Activated T-cell treated with anti-CD3 and anti-CD28 coated beads, Interleukin-2, amount 50 U/mL, for 24 hours (primary cell): ENCODE results near the gene PMEPA1.

ENCODE experiments used
- DNase-seq: peaks from one replicate; pipeline ENCODE4 v3.0.0-alpha.2; 2020
- H3K27ac Mint-ChIP-seq: 2 replicates; pipeline ENCODE4 v1.8.0; 2020; ENCODE audit warnings: mild to moderate bottlenecking, mixed read lengths
- H3K27me3 Mint-ChIP-seq: 2 replicates; pipeline ENCODE4 v1.8.0; 2020; ENCODE audit warnings: mixed read lengths
- H3K36me3 Mint-ChIP-seq: 2 replicates; pipeline ENCODE4 v1.8.0; 2020; ENCODE audit warnings: low read depth, mixed read lengths
- H3K4me1 Mint-ChIP-seq: 2 replicates; pipeline ENCODE4 v1.8.0; 2020; ENCODE audit warnings: low read depth, mixed read lengths
- H3K4me3 Mint-ChIP-seq: 2 replicates; pipeline ENCODE4 v1.8.0; 2020; ENCODE audit warnings: mild to moderate bottlenecking, moderate library complexity, mixed read lengths
- H3K9me3 Mint-ChIP-seq: 2 replicates; pipeline ENCODE4 v1.8.0; 2020; ENCODE audit warnings: mixed read lengths

The PMEPA1 gene

DNA sequence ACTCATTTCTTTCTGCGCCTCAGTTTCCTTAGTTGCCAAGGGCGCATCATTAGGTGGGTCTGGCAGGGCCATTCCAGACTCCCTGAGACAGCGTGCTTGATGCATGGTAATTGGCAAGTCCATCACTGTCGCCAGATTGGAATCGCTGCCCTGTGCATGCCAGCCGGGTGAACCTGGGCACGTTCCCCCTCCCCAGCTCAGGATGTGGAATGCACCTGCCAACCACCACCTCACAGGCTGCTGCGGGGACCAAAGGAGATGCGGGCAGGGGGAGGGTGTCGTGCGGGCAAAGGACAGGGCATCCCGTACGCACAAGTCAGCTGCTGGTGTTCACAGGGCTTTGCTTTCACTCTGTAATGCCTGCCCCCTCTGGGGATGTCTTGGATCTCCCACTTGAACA lies 36.4 kb upstream of the PMEPA1 start:
- no peak overlapping the region for H3K27ac Mint-ChIP-seq
- H3K36me3 Mint-ChIP-seq = no peaks in the 10 kb centered on the region
- no peaks in the 10 kb centered on the region for H3K9me3 Mint-ChIP-seq
- H3K27me3 Mint-ChIP-seq = peaks cover 54% of the 10 kb centered on the region
- DNase-seq = no peak
- no peak overlapping the region for H3K4me3 Mint-ChIP-seq
- peaks cover 14% of the 10 kb centered on the region for H3K4me1 Mint-ChIP-seq

DNA sequence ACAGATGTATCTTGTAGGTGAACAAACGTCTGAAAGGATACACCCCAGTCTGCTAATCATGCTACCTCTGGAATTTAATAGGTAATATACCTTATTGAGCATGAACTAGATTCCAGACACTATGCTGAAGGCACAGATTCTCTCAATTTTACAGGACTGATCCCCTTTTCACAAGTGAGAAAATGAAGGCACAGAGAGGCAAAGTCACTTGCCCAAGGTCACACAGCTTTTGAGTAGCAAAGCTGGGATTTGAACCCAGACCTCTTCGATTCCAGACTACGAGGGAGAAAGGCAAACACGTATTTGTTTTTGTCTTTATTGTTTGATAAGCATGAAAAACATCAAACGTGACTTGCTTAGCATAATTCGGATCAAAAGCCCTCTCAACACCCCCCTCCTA lies 34.4 kb upstream of the PMEPA1 start:
- DNase-seq = no peak
- H3K27me3 Mint-ChIP-seq = peaks cover 39% of the 10 kb centered on the region
- H3K27ac Mint-ChIP-seq = no peak overlapping the region
- peaks cover 11% of the 10 kb centered on the region for H3K4me1 Mint-ChIP-seq
- H3K9me3 Mint-ChIP-seq = no peaks in the 10 kb centered on the region
- H3K36me3 Mint-ChIP-seq = no peaks in the 10 kb centered on the region
- no peak overlapping the region for H3K4me3 Mint-ChIP-seq

DNA sequence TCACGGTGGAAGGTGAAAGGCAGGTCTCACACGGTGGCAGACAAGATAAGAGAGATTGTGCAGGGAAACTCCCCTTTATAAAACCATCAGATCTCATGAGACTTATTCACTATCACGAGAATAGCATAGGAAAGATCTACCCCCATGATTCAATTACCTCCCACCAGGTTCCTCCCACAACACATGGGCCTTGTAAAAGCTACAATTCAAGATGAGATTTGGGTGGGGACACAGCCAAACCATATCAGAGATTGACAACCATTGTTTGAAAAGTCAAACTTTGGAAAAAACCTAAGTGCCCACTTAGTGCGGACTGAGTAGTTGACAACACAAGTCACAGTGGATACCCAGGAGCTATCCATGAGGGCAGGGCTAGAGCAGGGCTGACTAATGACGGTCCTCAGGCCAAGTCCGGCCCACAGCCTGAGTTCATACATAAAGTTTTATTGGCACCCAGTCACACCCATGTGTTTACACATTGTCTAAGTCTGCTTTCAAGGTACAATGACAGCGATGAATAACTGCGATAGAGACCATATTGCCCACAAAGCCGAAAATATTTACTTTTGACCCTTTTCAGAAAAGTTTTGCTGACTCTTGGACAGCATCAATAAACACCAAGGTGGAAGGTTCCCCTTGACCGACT lies 33.8 kb upstream of the PMEPA1 start:
- no peak overlapping the region for H3K27ac Mint-ChIP-seq
- DNase-seq = no peak
- peaks cover 5% of the 10 kb centered on the region for H3K4me1 Mint-ChIP-seq
- H3K9me3 Mint-ChIP-seq = no peaks in the 10 kb centered on the region
- no peak overlapping the region for H3K4me3 Mint-ChIP-seq
- H3K27me3 Mint-ChIP-seq = peaks cover 33% of the 10 kb centered on the region
- H3K36me3 Mint-ChIP-seq = no peaks in the 10 kb centered on the region

DNA sequence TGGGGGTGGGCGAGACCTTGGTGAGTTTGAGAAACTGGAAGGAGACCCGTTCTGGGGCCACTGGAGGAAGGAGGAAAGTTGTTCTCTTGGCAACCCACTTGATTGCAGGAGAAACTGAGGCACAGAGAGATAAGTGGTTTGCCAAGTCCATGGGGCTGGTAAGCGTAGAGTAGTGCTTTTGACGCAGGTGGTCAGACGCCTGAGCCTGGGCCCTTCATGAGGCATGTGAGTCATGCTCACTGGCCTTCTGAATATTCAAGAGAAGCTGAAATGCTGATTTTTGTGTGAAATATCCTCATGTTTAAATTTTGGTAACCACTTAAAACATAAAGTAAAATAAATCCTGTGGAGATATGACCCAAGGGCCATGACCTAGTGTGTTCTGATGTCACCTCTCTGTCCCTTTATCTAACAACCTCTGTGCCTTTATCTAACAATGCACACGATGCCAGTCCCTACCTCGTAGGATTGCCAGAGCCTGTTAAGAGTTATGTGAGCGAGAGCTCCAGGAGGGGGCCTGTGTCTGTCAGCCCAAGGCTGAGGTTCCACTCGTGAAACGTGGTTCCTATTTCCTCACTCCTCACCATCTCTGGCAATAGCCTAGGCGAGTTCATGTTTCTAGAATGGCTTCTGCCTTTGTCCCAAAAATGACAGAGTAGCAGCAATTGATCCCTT lies 32.8 kb upstream of the PMEPA1 start:
- H3K9me3 Mint-ChIP-seq = no peaks in the 10 kb centered on the region

GRCh38 chr20:57738484-57738883 lies 28.7 kb upstream of the PMEPA1 start:
- H3K27me3 Mint-ChIP-seq = peaks cover 44% of the 10 kb centered on the region
- no peak for DNase-seq
- H3K27ac Mint-ChIP-seq = no peak overlapping the region
- no peaks in the 10 kb centered on the region for H3K36me3 Mint-ChIP-seq
- no peak overlapping the region for H3K4me3 Mint-ChIP-seq
- H3K9me3 Mint-ChIP-seq = no peaks in the 10 kb centered on the region
- no peaks in the 10 kb centered on the region for H3K4me1 Mint-ChIP-seq

More for the DNA sequence above, 32.8 kb upstream of the PMEPA1 start:
- no peaks in the 10 kb centered on the region for H3K36me3 Mint-ChIP-seq
- H3K27me3 Mint-ChIP-seq = peaks cover 28% of the 10 kb centered on the region
- no peak overlapping the region for H3K27ac Mint-ChIP-seq
- no peak overlapping the region for H3K4me3 Mint-ChIP-seq
- H3K4me1 Mint-ChIP-seq = no peaks in the 10 kb centered on the region
- DNase-seq = no peak

- Mint-ChIP-seq H3K27ac (no peak overlapping the region), H3K4me1 (no peaks in the 10 kb centered on the region), H3K27me3 (peaks cover 44% of the 10 kb centered on the region), H3K36me3 (no peaks in the 10 kb centered on the region), H3K9me3 (no peaks in the 10 kb centered on the region), H3K4me3 (no peak overlapping the region)
- no peak for DNase-seq
Observed at GRCh38 chr20:57738053-57738452, 28.2 kb upstream of the PMEPA1 start.

DNA sequence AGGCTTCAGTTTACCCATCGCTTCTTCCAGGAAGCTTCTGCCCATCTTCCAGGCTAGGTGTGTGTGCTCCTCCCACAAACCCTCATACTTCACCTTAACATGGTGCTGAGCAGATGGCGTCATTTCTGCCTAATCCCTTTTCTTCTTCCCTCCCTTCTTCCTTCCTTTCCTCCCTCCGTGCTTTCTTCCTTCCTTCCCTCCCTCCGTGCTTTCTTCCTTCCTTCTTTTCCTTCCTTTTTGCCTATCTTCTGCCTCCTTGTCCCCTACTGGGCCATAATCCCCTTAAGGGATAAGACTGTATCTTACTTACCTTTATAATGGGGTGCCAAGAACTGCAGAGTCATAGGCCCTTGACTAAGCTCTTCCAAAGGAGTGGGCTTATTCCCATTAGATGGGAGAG lies 27.5 kb upstream of the PMEPA1 start:
- no peak for DNase-seq
- no peaks in the 10 kb centered on the region for H3K9me3 Mint-ChIP-seq
- no peaks in the 10 kb centered on the region for H3K4me1 Mint-ChIP-seq
- H3K4me3 Mint-ChIP-seq = no peak overlapping the region
- peaks cover 41% of the 10 kb centered on the region for H3K27me3 Mint-ChIP-seq
- H3K36me3 Mint-ChIP-seq = no peaks in the 10 kb centered on the region
- no peak overlapping the region for H3K27ac Mint-ChIP-seq

DNA sequence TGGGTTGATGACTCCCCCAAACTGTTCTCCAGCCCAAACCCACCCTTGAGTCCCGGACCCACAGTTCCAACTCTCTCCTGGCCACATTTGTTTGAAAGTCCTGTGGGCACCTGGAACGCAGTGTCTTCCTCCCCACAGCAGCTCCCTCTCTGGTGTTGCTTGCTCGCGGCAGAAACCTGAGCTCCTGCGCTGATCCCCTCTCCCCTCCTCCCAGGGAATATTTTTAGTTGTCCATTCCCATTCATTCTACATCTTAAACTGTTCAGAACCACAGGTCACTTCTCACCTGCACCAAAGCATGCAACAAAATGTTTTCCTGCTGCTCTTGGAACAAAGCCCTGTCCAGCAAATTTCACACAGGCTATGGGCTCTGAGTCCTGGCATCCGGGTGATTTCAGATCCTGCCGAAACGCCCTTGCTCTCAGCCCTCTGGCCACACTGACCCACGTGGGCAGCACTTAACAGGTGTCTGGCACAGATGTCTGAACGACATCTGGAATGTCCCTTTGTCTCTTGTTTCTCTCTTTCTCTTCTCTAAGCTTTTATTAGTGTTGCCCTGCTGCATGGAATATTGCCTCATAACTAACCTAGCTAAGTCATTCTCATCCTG lies 27.0 kb upstream of the PMEPA1 start:
- Mint-ChIP-seq H3K27ac (no peak overlapping the region), H3K9me3 (no peaks in the 10 kb centered on the region)

GRCh38 chr20:57735831-57736737 lies 26.3 kb upstream of the PMEPA1 start:
- Mint-ChIP-seq H3K4me3 (no peak overlapping the region), H3K36me3 (no peaks in the 10 kb centered on the region), H3K27me3 (peaks cover 33% of the 10 kb centered on the region), H3K27ac (no peak overlapping the region), H3K9me3 (no peaks in the 10 kb centered on the region), H3K4me1 (no peaks in the 10 kb centered on the region)
- no peak for DNase-seq

More for the DNA sequence above, 27.0 kb upstream of the PMEPA1 start:
- Mint-ChIP-seq H3K4me3 (no peak overlapping the region), H3K36me3 (no peaks in the 10 kb centered on the region), H3K27me3 (peaks cover 36% of the 10 kb centered on the region), H3K4me1 (no peaks in the 10 kb centered on the region)
- no peak for DNase-seq

DNA sequence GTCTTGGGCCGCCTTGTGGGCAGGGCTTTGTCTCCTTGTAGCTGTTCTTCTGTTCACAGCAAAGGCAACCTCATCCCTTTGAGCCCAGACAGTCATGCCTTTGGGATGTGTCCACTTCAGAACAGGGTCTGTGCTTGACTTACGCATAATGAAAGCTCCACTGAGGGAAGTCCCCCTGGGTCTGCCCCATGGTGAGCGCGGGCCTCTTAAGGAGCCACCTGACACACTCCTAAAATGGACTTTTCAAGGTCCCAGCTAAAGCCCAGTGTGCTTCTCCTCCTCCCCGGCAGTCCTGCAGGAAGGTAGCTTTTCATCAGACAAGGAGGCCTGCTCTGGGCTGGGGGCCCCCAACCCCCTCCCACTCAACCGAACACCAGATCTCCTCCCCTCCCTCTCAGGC lies 24.9 kb upstream of the PMEPA1 start:
- Mint-ChIP-seq H3K36me3 (no peaks in the 10 kb centered on the region), H3K9me3 (no peaks in the 10 kb centered on the region), H3K27ac (no peak overlapping the region), H3K27me3 (peaks cover 35% of the 10 kb centered on the region), H3K4me1 (no peaks in the 10 kb centered on the region), H3K4me3 (no peak overlapping the region)
- no peak for DNase-seq

DNA sequence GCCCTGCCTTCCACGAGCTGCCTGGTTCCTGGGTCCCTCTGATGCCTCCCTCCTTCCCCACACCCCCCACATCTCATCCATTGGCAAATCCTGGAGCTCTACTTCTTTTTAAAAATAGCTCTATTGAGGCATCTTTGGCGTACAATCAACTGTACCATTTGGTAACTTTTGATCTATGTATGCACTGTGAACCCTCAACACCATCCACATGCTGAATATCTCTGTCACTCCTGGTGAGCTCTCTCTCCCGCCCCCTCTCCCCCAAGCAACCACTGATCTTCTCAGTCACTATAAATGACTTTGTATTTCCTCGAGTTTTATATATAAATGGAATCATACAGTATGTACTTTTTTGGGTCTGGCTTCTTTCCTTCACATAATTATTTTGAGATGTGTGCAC lies 22.4 kb upstream of the PMEPA1 start:
- H3K27ac Mint-ChIP-seq = no peak overlapping the region
- no peaks in the 10 kb centered on the region for H3K4me1 Mint-ChIP-seq
- no peak for DNase-seq
- no peaks in the 10 kb centered on the region for H3K36me3 Mint-ChIP-seq
- no peak overlapping the region for H3K4me3 Mint-ChIP-seq
- peaks cover 31% of the 10 kb centered on the region for H3K27me3 Mint-ChIP-seq
- H3K9me3 Mint-ChIP-seq = no peaks in the 10 kb centered on the region

- Mint-ChIP-seq H3K27me3 (peaks cover 21% of the 10 kb centered on the region), H3K36me3 (no peaks in the 10 kb centered on the region), H3K4me1 (no peaks in the 10 kb centered on the region), H3K27ac (no peak overlapping the region), H3K9me3 (no peaks in the 10 kb centered on the region), H3K4me3 (no peak overlapping the region)
- DNase-seq = no peak
Observed at GRCh38 chr20:57728762-57729161, 18.9 kb upstream of the PMEPA1 start.

DNA sequence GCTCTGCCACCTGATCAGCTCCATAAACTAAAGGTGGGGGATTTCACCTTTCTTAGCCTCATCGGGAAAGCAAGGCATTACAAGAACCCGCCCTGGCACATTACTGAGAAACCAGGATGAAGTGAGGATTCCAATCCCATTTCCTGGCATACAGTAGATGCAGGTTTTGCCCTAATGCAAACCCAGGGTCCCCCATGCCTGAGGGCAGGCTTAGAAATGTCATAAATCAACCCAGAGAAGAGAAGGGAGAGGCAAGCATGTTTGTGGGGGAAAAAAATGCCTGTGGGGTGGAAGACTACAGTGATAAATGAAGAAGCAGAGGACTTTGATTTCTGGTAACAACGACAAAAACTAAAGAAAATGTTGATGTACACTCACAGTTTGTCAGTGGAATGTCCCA lies 18.0 kb upstream of the PMEPA1 start:
- DNase-seq = no peak
- no peak overlapping the region for H3K27ac Mint-ChIP-seq
- no peaks in the 10 kb centered on the region for H3K9me3 Mint-ChIP-seq
- no peaks in the 10 kb centered on the region for H3K36me3 Mint-ChIP-seq
- H3K4me3 Mint-ChIP-seq = no peak overlapping the region
- no peaks in the 10 kb centered on the region for H3K4me1 Mint-ChIP-seq
- H3K27me3 Mint-ChIP-seq = peaks cover 21% of the 10 kb centered on the region

DNA sequence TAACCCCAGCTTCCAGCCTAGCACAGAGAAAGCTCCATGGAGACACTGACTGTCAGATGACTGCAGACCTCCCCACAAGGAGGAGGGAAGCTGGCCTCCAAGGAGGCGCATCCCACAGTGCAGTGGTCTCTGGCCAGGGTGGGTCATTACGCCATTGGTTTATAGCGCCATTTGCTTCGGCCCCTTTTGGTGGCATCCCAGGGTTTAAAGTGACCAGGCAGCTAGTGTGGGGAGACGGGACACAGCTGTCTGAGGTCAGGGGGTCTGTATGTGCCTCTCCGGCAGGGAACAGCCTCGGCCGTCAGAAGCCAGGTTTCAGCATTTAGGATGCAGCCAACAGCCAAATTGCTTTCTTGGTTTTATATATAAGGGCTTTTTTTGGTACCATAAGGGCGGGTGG lies 15.8 kb upstream of the PMEPA1 start:
- no peaks in the 10 kb centered on the region for H3K36me3 Mint-ChIP-seq
- H3K27me3 Mint-ChIP-seq = peaks cover 23% of the 10 kb centered on the region
- no peak overlapping the region for H3K27ac Mint-ChIP-seq
- H3K4me3 Mint-ChIP-seq = no peak overlapping the region
- no peak for DNase-seq
- no peaks in the 10 kb centered on the region for H3K9me3 Mint-ChIP-seq
- H3K4me1 Mint-ChIP-seq = no peaks in the 10 kb centered on the region
